ENCODE measurements around the gene STX1A. TPM values are rescaled to one million over a fixed set of nuclear protein-coding genes. Genes with fewer than 3 reads are reported as not detected.

STX1A gene
- total and polyA plus RNA-seq, 8 donors: 2.3 to 95.7 (median 9.6) TPM

DNA sequence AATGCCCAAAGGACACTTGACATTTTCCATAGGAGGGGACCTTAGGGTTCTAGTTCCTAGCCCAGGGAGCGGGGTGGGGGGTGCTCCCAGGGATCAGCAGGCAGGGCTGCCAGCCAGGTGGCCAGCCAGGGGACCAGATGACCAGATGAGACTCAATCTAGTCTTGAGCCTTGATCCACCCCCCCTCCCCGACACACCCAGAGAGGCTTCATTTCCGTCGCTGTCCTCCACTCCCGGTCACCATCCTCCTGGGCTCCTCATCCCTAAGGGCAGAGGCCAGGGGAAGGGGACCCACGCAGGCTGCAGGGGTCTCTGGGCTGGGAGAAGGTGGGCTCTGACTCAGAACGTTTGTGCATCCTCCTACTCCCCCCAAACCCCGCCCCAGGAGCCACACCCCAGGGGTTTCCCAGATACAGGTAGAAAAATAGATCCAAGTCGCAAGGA is 1.0 kb downstream of the STX1A start:
- no peak for TF ChIP-seq CTCF (IDR thresholded peaks at IDR 0.05)
- H3K9me3 ChIP-seq: no peaks in the 10 kb centered on the region
- H3K4me3 ChIP-seq: peak overlapping the region in 3 of 4 donors; percentile 79 to 94 (median 81)
- WGBS, 2 donors: 56 to 60% methylated on average over 9 of the region's 9 CpGs
- no peak overlapping the region for H3K27ac ChIP-seq
- no peak for DNase-seq
- intact Hi-C loops (cut with DNase I): no loop called here
- ATAC-seq: no peak
- no peaks in the 10 kb centered on the region for H3K27me3 ChIP-seq
- no peaks in the 10 kb centered on the region for H3K36me3 ChIP-seq
- no peak for FAIRE-seq
- H3K4me1 ChIP-seq: peaks cover 0 to 11% (median 4%) of the 10 kb centered on the region in 3 donors

DNA sequence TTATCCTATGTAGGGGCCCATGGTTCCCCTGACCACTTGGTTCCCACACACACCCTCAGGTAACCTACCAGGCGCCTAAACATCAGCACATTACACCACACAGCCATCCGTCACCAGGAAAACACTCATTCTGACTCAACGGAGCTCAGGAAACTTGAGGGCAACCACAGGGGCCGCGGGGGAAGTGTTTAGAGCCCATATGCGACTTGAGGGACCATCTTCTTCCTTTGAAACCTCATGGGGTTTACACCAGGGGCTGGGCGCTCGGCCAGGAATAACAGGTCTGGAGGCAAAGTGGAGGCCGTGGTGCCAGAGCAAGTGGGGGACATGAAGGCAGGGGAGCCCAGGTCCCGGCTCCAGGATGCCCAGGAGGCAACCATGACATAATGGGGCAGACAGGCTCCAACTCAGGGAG is 1.5 kb downstream of the STX1A start:
- Histone ChIP-seq H3K4me1 (peaks cover 0 to 11% (median 4%) of the 10 kb centered on the region in 3 donors), H3K27ac (no peak overlapping the region), H3K9me3 (no peaks in the 10 kb centered on the region), H3K36me3 (no peaks in the 10 kb centered on the region), H3K27me3 (no peaks in the 10 kb centered on the region), H3K4me3 (peak overlapping the region in 1 of 4 donors; percentile 94)
- DNase-seq: no peak
- WGBS, 2 donors: 77 to 81% methylated on average over 10 of the region's 10 CpGs
- FAIRE-seq: no peak
- no peak for ATAC-seq
- intact Hi-C loops (cut with DNase I): no loop called here
- no peak for TF ChIP-seq CTCF (IDR thresholded peaks at IDR 0.05)

DNA sequence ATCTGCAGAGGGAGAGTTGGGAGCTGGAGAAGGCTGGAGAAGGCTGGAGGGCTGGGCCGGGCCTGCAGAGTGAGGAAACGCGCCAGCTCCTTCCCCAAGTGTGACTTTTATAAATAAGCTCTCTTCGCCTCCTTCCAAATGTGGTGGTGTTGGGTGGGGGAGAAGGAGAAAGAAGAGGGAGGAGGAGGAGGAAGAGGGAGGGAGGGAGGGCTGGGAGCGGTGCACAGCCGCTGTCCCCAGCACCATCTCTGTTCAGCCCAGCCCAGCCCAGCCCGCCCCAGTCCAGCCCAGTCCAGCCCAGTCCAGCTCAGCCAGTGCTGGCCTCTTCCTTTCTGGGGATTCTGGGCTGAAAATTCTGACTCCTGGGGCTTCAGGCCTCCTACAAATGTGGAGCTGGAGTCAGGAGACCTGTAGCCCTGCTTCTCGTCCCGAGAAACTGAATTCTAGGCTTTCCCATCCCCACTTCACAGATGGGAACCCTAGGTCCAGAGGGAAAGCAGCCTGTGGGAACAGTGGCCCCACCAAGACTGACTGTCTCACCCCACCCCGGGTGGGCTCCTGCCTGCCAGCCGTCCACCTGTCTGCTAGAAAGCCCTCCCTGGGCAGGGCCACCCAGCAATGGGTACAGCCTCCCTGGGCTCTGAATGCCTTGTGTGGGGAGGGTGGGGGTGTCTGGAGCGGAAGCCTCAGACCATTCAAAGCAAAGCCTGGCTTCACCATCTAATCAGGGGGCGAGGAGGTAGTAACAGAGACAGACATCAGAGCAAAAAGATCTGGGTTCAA is 2.3 kb downstream of the STX1A start:
- intact Hi-C loops (cut with DNase I): no loop called here
- no peak overlapping the region for H3K27ac ChIP-seq
- no peak for TF ChIP-seq CTCF (IDR thresholded peaks at IDR 0.05)
- no peak for ATAC-seq
- FAIRE-seq: no peak
- no peaks in the 10 kb centered on the region for H3K27me3 ChIP-seq
- H3K36me3 ChIP-seq: no peaks in the 10 kb centered on the region
- H3K9me3 ChIP-seq: no peaks in the 10 kb centered on the region
- no peak for DNase-seq
- peaks cover 0 to 11% (median 4%) of the 10 kb centered on the region in 3 donors for H3K4me1 ChIP-seq
- 84 to 87% methylated on average over 13 of the region's 13 CpGs for WGBS, 2 donors
- no peak overlapping the region for H3K4me3 ChIP-seq

DNA sequence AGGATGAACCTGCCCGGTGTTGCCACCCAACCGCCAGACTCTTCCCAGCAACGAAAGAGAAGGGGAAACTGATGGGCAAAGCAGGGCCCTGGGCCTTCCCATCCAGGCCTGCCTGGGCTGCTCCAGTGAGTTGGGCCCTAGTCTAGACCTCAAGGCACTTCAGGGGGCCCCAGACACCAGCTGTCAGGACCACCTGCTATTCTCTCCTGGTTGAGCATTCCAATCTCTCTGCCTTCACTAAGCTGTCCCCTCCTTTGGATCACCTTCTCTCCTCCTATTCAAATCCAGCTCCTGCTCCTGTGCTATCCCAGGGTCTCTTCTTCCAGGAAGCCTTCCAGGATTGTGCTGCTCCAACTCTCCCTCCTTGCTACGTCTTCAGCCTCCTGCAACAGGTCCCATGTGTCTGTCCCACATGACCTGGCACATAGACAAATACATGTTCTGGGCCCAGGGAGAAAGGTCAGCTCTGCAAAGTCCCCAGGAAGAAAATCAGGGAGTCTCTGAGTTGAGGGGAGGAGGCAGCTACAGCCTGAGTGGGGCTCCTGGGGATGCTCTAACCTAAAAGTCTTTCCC is 3.1 kb downstream of the STX1A start:
- no peak for DNase-seq
- 63 to 75% methylated on average over 4 of the region's 4 CpGs for WGBS, 2 donors
- Histone ChIP-seq H3K4me3 (no peak overlapping the region), H3K27ac (no peak overlapping the region), H3K27me3 (no peaks in the 10 kb centered on the region), H3K4me1 (peaks cover 0 to 4% (median 0%) of the 10 kb centered on the region in 3 donors), H3K9me3 (no peaks in the 10 kb centered on the region), H3K36me3 (no peaks in the 10 kb centered on the region)
- no peak for TF ChIP-seq CTCF (IDR thresholded peaks at IDR 0.05)
- no peak for FAIRE-seq
- ATAC-seq: no peak
- intact Hi-C loops (cut with DNase I): no loop called here

Data from pancreas (tissue), 10 donors.